HepG2 (cell line): ENCODE results near the gene CDX1. TPM values are rescaled to one million over a fixed set of nuclear protein-coding genes. Genes with fewer than 3 reads are reported as not detected.

Experiments
- ATAC-seq: fragments of 200-7000 bp; cut with Tn5 transposase; 3 replicates; pipeline ENCODE4 v1.9.1; 2020; ENCODE audit warnings: mild to moderate bottlenecking, moderate library complexity
- BruUV-seq: library from RNA; stranded (reverse); fragments of 400-500 nt; replicated peaks from 2 replicates; lab custom pipeline; 2021; lab: Mats Ljungman, UMichigan
- CTCF ChIA-PET: fragments of 300-600 bp; formaldehyde crosslinking; extraction: SDS; loops from one replicate; lab custom pipeline; 2021; ENCODE audit warnings: low total read pairs, inconsistent platforms, low intra/inter-chr PET ratio; lab: Yijun Ruan, JAX
- POLR2A ChIA-PET: fragments of 350-600 bp; sonication (Branson Sonifier 250); formaldehyde crosslinking; loops from one replicate; lab custom pipeline; 2020; ENCODE audit warnings: antibody characterized with exemption, inconsistent platforms; lab: Yijun Ruan, JAX
- DNase-seq: peaks from one replicate; pipeline ENCODE4 v3.0.0-alpha.2; 2015; ENCODE audit warnings: low spot score
- FAIRE-seq: peaks from 3 replicates; lab custom pipeline; 2011; peaks lifted over from hg19 to GRCh38; lab: Jason Lieb, UNC
- H2AFZ ChIP-seq: one replicate; pipeline ENCODE4 v1.6.1; 2011; ENCODE audit warnings: low read length, inconsistent platforms
- H3K27ac ChIP-seq: fragments of 300-600 bp; 3 replicates; pipeline ENCODE4 v1.8.0; 2011; ENCODE audit warnings: mixed run types, mild to moderate bottlenecking, mixed read lengths, low read length, inconsistent platforms; ENCODE audit not compliant: insufficient read depth; ENCODE audit errors: extremely low read length
- H3K27me3 ChIP-seq, 2 experiments: fragments of 200-600 bp in 1 of 2; 2 replicates in 1 of 2; 3 replicates in 1 of 2; pipeline versions ENCODE4 v1.6.0 to v1.8.0; 2011; ENCODE audit warnings: low read length in 2 of 2, mild to moderate bottlenecking in 2 of 2, moderate library complexity in 2 of 2, inconsistent platforms in 1 of 2; ENCODE audit not compliant: insufficient read depth in 2 of 2, control insufficient read depth in 1 of 2
- H3K36me3 ChIP-seq, 2 experiments: fragments of 200-600 bp in 1 of 2; replicated peaks in 1 of 2; 2 replicates in 1 of 2; 3 replicates in 1 of 2; pipeline versions ENCODE4 v1.5.1 to v1.8.0; 2011; ENCODE audit warnings: low read length in 2 of 2, inconsistent platforms in 1 of 2; ENCODE audit not compliant: insufficient read depth in 2 of 2, control insufficient read depth in 1 of 2
- H3K4me1 ChIP-seq: 2 replicates; pipeline ENCODE4 v1.5.1; 2012; ENCODE audit warnings: low read length, inconsistent platforms; ENCODE audit not compliant: insufficient read depth
- H3K4me2 ChIP-seq: 2 replicates; pipeline ENCODE4 v1.6.0; 2011; ENCODE audit warnings: low read depth, low read length, inconsistent platforms
- H3K4me3 ChIP-seq, 3 experiments: fragments of 200-600 bp in 1 of 3; sonication (generic), shearing (Covaris generic) in 1 of 3; replicated peaks in 1 of 3; 2 replicates each; pipeline ENCODE4 v1.5.1; 2011 to 2016; ENCODE audit warnings: low read length in 3 of 3, inconsistent platforms in 2 of 3, low read depth in 2 of 3, mild to moderate bottlenecking in 2 of 3, control low read depth in 1 of 3, mixed read lengths in 1 of 3; ENCODE audit not compliant: insufficient read depth in 1 of 3
- H3K79me2 ChIP-seq: one replicate; pipeline ENCODE4 v1.6.1; 2011; ENCODE audit warnings: low read length, inconsistent platforms; ENCODE audit not compliant: insufficient read depth
- H3K9ac ChIP-seq: 2 replicates; pipeline ENCODE4 v1.6.0; 2011; ENCODE audit warnings: mild to moderate bottlenecking, low read depth, low read length, inconsistent platforms; ENCODE audit not compliant: insufficient read depth
- H3K9me3 ChIP-seq: 2 replicates; pipeline ENCODE4 v1.5.1; 2012; ENCODE audit warnings: mild to moderate bottlenecking, low read length
- H4K20me1 ChIP-seq: 2 replicates; pipeline ENCODE4 v1.6.0; 2011; ENCODE audit warnings: inconsistent platforms, mild to moderate bottlenecking, low read length, moderate library complexity; ENCODE audit not compliant: insufficient read depth
- HNF4A ChIP-seq: sonication (generic); formaldehyde crosslinking; IDR thresholded peaks from 2 replicates; pipeline ENCODE4 v1.4.0; 2020; ENCODE audit warnings: missing genetic modification reagents
- MAF1 ChIP-seq: sonication (generic); formaldehyde crosslinking; IDR thresholded peaks from 2 replicates; pipeline ENCODE4 v1.5.0; 2020; ENCODE audit warnings: missing genetic modification reagents, borderline replicate concordance
- NR2F6 ChIP-seq, 2 experiments: IDR thresholded peaks; 2 replicates each; pipeline ENCODE4 v1.6.1; 2016; ENCODE audit warnings: antibody characterized with exemption in 1 of 2, mild to moderate bottlenecking in 1 of 2
- RAD21 ChIP-seq: fragments of 450-650 bp; formaldehyde crosslinking; IDR thresholded peaks from 2 replicates; pipeline ENCODE4 v1.5.0; 2020; ENCODE audit warnings: mild to moderate bottlenecking
- REST ChIP-seq, 2 experiments: IDR thresholded peaks; 2 replicates each; pipeline ENCODE4 v1.6.1; 2011 to 2012; ENCODE audit warnings: low read length in 2 of 2, borderline replicate concordance in 1 of 2, low read depth in 1 of 2, mild to moderate bottlenecking in 1 of 2, moderate library complexity in 1 of 2
- SP4 ChIP-seq: sonication (generic); formaldehyde crosslinking; IDR thresholded peaks from 2 replicates; pipeline ENCODE4 v1.8.1; 2023; ENCODE audit warnings: mild to moderate bottlenecking, missing genetic modification reagents
- STAG1 ChIP-seq: sonication (generic); formaldehyde crosslinking; IDR thresholded peaks from 2 replicates; pipeline ENCODE4 v1.4.0; 2020; ENCODE audit warnings: missing genetic modification reagents
- ZBED4 ChIP-seq: sonication (generic); formaldehyde crosslinking; IDR thresholded peaks from 2 replicates; pipeline ENCODE4 v1.4.0; 2020; ENCODE audit warnings: missing genetic modification reagents, borderline replicate concordance
- ZNF138 ChIP-seq: sonication (generic); formaldehyde crosslinking; IDR thresholded peaks from 2 replicates; pipeline ENCODE4 v1.5.0; 2020; ENCODE audit warnings: mild to moderate bottlenecking, low read depth, missing genetic modification reagents
- ZNF280D ChIP-seq: sonication (generic); formaldehyde crosslinking; IDR thresholded peaks from 2 replicates; pipeline ENCODE4 v1.5.1; 2020; ENCODE audit warnings: mild to moderate bottlenecking, missing genetic modification reagents
- ZNF367 ChIP-seq: sonication (generic); formaldehyde crosslinking; IDR thresholded peaks from 2 replicates; pipeline ENCODE4 v1.4.0; 2020; ENCODE audit warnings: missing genetic modification reagents, borderline replicate concordance
- ZNF501 ChIP-seq: sonication (generic); formaldehyde crosslinking; IDR thresholded peaks from 2 replicates; pipeline ENCODE4 v1.5.1; 2020; ENCODE audit warnings: mild to moderate bottlenecking, moderate library complexity, missing genetic modification reagents
- WGBS: methylation state at CpG from one replicate; pipeline ENCODE4 v1.1.6; 2017; ENCODE audit warnings: low lambda C conversion rate; 5-methylcytosine and 5-hydroxymethylcytosine counted together
- in situ Hi-C: cut with HindIII; loops from 2 replicates; pipeline ENCODE4 v1.10.0; 2017; ENCODE audit warnings: low pct_unique_long_range_greater_than_20kb; ENCODE audit not compliant: extremely low pct_ligation_motif_present
- intact Hi-C: fragments of 100-400 bp; cut with micrococcal nuclease; formaldehyde crosslinking; loops from one replicate; pipeline ENCODE4 v1.10.0; 2022; ENCODE audit not compliant: unreplicated experiment
- polyA plus RNA-seq, 8 experiments: library from polyadenylated mRNA; depleted of rRNA in 3 of 8; stranded (reverse) in 7 of 8; unstranded in 1 of 8; fragments of >200 nt; fragmentation: Illumina TruSeq in 4 of 8; extraction: Trizol in 4 of 8; gene quantifications; 2 replicates each; pipeline versions ENCODE4 v1.2.1 to v1.2.3, GENCODE V29; 2011 to 2016; ENCODE audit warnings: low read depth in 4 of 8, missing spikeins in 1 of 8, mixed read lengths in 1 of 8; ENCODE audit not compliant: insufficient read depth in 1 of 8
- total RNA-seq, 5 experiments: library from RNA; depleted of rRNA; stranded (reverse); fragments of >200 nt; fragmentation: Illumina TruSeq; extraction: Trizol; gene quantifications; 2 replicates each; pipeline ENCODE4 v1.2.3, GENCODE V29; 2016; ENCODE audit warnings: low read depth in 1 of 5

Gene CDX1
- total and polyA plus RNA-seq, 2 of the 13 experiments (the other 11 are each of a cell fraction or from before 2014, with no cell fraction given), result not detected

- Histone ChIP-seq H4K20me1 (no peaks in the 10 kb centered on the region), H3K4me2 (no peak overlapping the region), H3K79me2 (no peaks in the 10 kb centered on the region), H2AFZ (no peak overlapping the region), H3K4me1 (peaks cover 6% of the 10 kb centered on the region), H3K36me3 (no peaks in the 10 kb centered on the region), H3K9ac (no peak overlapping the region), H3K27ac (no peak overlapping the region), H3K9me3 (no peaks in the 10 kb centered on the region), H3K27me3 (peaks cover 0 to 28% of the 10 kb centered on the region in 2 experiments; a peak in 3 of 5 replicates), H3K4me3 (no peak overlapping the region)
- FAIRE-seq, result peak; percentile 65
- intact Hi-C loops, result loop anchor here (1.0 kb wide), 2 partner anchors 43 to 45 kb away; no protein-coding TSS in a partner anchor
- ATAC-seq, result peak; percentile 96
- POLR2A ChIA-PET, result interaction anchor here (1.2 to 1.8 kb wide), 2 partner anchors 12 to 32 kb away, joined by 4 to 5 read pairs; no protein-coding TSS in a partner anchor
- in situ Hi-C loops, result loop anchor here (5.0 kb wide), 1 partner anchor 48 kb away; no protein-coding TSS in a partner anchor
- no TSS peak for BruUV-seq
- CTCF ChIA-PET, result interaction anchor here (1.2 to 2.4 kb wide), 4 partner anchors 14 to 45 kb away, joined by 5 to 30 read pairs (median 8); no protein-coding TSS in a partner anchor
- DNase-seq, result peak; percentile 62
- 10% methylated on average over 5 of the region's 5 CpGs for WGBS
- TF ChIP-seq ZNF367 (CRISPR knock-in tag) (no peak), HNF4A (no peak), STAG1 (peak; percentile 71), ZNF280D (CRISPR knock-in tag) (no peak), RAD21 (CRISPR knock-in tag) (peak; percentile 64), REST (IDR thresholded peaks at IDR 0.05; ENCODE audit: borderline replicate concordance in 1 of 2, low read depth in 1 of 2, low read length in 2 of 2) (no peak), ZNF501 (CRISPR knock-in tag) (no peak), NR2F6 (IDR thresholded peaks at IDR 0.05) (no peak), NR2F6 (CRISPR knock-in tag; IDR thresholded peaks at IDR 0.05) (peak; percentile 60; the same call in 1 of the 2 replicates), SP4 (0 out of 2 replicates have a peak, but pooled peaks have one; percentile 27), ZNF138 (CRISPR knock-in tag) (no peak), MAF1 (CRISPR knock-in tag) (no peak), ZBED4 (CRISPR knock-in tag) (peak; percentile 42; the same call in 1 of the 2 replicates)
These were observed 9.0 kb downstream of the CDX1 start for GRCh38 chr5:150175536-150175935.
